Endothelial cell of hepatic sinusoid (primary cell): ENCODE measurements around the gene NUMA1.

Experiments used
- in situ Hi-C: cut with HindIII; loops from 2 replicates; pipeline ENCODE4 v1.10.0; 2017; ENCODE audit warnings: low sequenced_read_pairs

Gene NUMA1

DNA sequence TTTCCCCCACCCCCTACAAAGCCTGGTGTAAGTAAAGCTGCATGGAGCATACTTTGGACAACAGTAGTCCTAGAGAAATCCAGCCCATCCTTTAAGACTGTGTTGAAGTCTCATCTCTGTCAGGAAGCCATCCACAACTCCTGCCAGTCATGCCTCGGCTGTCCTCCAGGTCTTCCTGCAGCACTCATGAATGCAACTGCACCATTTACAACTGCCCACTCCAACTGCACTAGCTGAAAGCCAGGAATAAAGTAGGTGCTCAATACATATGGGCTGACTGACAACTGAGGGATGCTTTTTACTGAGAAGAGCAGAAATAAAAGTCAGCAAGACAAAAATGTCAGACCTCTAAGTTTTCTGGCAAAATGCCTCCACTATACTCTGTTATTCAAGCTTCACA is 54.3 kb downstream of the NUMA1 start:
- in situ Hi-C loops, result loop anchor here (5.0 kb wide), 1 partner anchor 76 kb away; the partner anchor contains the start of gene LAMTOR1

GRCh38 chr11:72024069-72024754 is 56.1 kb downstream of the NUMA1 start:
- in situ Hi-C loops, result no loop called here

DNA sequence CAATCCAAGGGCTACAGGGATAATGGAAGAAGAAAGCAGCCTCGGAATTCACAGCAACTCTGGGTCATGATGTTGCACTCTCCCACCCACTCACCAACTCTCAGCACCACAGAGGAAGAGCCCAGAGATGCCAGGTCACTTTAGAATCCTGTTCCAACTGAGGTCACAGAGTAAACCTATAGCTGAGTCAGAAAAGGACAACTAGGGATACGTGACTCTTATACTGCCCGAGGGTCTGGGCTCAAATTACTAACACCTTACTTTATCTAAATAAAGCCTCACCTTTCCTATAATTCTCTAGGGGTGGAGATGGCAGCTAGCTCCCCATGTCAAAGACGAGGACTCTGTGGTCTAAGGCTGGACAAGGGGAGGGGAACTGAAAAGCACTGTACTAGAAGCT is 57.0 kb downstream of the NUMA1 start:
- in situ Hi-C loops, result no loop called here

GRCh38 chr11:72018171-72018570 is 62.2 kb downstream of the NUMA1 start:
- in situ Hi-C loops, result no loop called here

GRCh38 chr11:72015511-72016061 is 64.8 kb downstream of the NUMA1 start:
- in situ Hi-C loops, result no loop called here

GRCh38 chr11:72014761-72015320 is 65.5 kb downstream of the NUMA1 start:
- in situ Hi-C loops, result no loop called here

- in situ Hi-C loops, result no loop called here
Measured at GRCh38 chr11:72013765-72014711, 66.3 kb downstream of the NUMA1 start.

GRCh38 chr11:72012897-72013721 is 67.2 kb downstream of the NUMA1 start:
- in situ Hi-C loops, result no loop called here

DNA sequence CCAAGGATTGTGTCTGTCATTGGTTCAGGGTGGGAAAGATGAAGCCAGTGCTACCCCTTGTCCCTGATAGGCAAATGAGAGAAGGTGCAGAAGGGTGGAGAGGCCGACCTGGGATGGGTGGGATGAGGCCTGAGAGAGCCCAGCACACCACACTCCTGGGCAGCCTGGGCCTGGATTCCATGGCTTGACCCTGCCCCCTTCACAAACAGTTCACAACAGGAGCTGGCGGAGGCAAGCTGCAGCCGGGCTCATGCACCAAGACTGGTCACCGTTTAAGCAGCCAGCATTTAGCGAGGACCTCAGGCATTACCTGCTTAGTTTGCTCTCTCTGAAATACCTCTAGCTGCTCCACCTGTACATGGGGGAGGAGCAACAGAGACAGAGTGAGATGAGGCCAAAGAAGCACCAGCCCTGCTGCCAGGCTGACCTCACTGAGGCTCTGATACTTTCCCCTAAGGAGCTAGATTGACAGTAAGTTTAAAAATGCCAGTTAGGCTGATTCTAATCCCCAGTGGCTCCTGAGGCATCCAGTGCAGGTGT is 68.2 kb downstream of the NUMA1 start:
- in situ Hi-C loops, result no loop called here

- in situ Hi-C loops, result no loop called here
Measured at GRCh38 chr11:72010529-72011233, 69.7 kb downstream of the NUMA1 start.

GRCh38 chr11:72009156-72009555 is 71.2 kb downstream of the NUMA1 start:
- in situ Hi-C loops, result loop anchor here (5.0 kb wide), 1 partner anchor 52 kb away; no protein-coding TSS in a partner anchor

DNA sequence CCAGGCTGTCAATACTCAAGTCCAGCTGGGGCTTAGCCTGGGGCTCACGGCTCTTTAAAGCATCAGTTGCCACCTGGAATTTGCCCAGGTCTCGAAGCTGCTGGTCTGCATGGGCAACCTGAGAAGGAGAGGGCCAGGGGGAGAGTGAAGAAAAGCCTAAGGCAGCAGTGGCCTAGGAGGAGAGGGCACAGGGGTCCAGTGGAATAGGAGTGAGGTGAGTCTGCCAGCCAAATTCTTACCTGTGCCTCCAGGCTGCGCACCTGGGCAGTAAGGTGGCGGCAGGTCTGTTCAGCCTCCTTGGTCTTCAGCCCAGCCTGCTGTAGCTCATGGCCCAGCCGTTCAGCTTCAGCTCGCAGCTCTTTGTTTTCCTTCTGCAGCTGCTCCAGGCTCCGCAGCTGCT is 71.6 kb downstream of the NUMA1 start:
- in situ Hi-C loops, result loop anchor here (5.0 kb wide), 1 partner anchor 51 kb away; no protein-coding TSS in a partner anchor

GRCh38 chr11:72007587-72007986 is 72.8 kb downstream of the NUMA1 start:
- in situ Hi-C loops, result loop anchor here (5.0 kb wide), 1 partner anchor 50 kb away; no protein-coding TSS in a partner anchor

DNA sequence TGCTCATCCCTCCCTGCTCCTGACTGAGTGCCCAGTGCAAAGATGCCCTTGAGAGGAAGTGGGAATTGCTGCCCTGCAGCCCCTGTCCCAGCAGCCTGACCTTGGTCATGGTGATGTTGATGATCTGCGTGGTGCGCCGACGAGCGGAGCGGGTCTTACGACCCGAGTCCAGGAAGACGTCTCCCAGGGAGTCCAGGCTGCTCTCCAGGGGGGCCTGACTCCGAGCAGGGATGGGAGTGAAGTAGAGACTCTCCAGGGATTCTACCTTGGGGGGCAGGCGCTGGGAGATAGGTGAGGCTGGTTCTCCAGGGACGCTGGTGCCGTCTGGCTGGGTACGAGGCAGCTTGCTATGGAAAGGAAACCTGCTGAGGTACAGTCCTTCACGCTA is 73.3 kb downstream of the NUMA1 start:
- in situ Hi-C loops, result loop anchor here (5.0 kb wide), 1 partner anchor 50 kb away; no protein-coding TSS in a partner anchor

GRCh38 chr11:72006309-72007088 is 73.8 kb downstream of the NUMA1 start:
- in situ Hi-C loops, result loop anchor here (5.0 kb wide), 1 partner anchor 49 kb away; no protein-coding TSS in a partner anchor

GRCh38 chr11:72005347-72006260 is 74.7 kb downstream of the NUMA1 start:
- in situ Hi-C loops, result loop anchor here (5.0 kb wide), 1 partner anchor 48 kb away; no protein-coding TSS in a partner anchor
